Endothelial cell of umbilical vein (primary cell): ENCODE results near the gene PHTF1. TPM values are rescaled to one million over a fixed set of nuclear protein-coding genes. Genes with fewer than 3 reads are reported as not detected.

Experiments used
- BruUV-seq: library from RNA; stranded (reverse); fragments of 400-500 nt; replicated peaks from 2 replicates; lab custom pipeline; 2021; lab: Mats Ljungman, UMichigan
- CTCF ChIA-PET: fragments of 300-600, 350-600 bp; sonication (Branson Sonifier 250); formaldehyde crosslinking; loops from one replicate; lab custom pipeline; 2021; ENCODE audit warnings: antibody characterized with exemption, inconsistent platforms; lab: Charles Lee
- POLR2A ChIA-PET: fragments of 300-600, 350-600 bp; sonication (Branson Sonifier 250); formaldehyde crosslinking; loops from one replicate; lab custom pipeline; 2021; ENCODE audit warnings: antibody characterized with exemption, inconsistent platforms; lab: Charles Lee
- DNase-seq: peaks from one replicate; pipeline ENCODE4 v3.0.0-alpha.2; 2011; ENCODE audit warnings: low read depth, low spot score
- FAIRE-seq: peaks from 2 replicates; lab custom pipeline; 2011; peaks lifted over from hg19 to GRCh38; lab: Jason Lieb, UNC
- H2AFZ ChIP-seq: 2 replicates; pipeline ENCODE4 v1.6.0; 2012; ENCODE audit warnings: low read depth, low read length, control low read depth, inconsistent platforms
- H3K27ac ChIP-seq: 2 replicates; pipeline ENCODE4 v1.5.1; 2011; ENCODE audit warnings: low read depth, mild to moderate bottlenecking, control low read depth, low read length, moderate library complexity; ENCODE audit not compliant: insufficient read depth
- H3K27me3 ChIP-seq, 2 experiments: 2 replicates each; pipeline versions ENCODE4 v1.6.0 to v1.6.1; 2011; ENCODE audit warnings: low read length in 2 of 2, mixed read lengths in 1 of 2; ENCODE audit not compliant: control insufficient read depth in 2 of 2, insufficient read depth in 2 of 2
- H3K36me3 ChIP-seq, 2 experiments: 2 replicates in 1 of 2; 3 replicates in 1 of 2; pipeline ENCODE4 v1.5.1; 2011; ENCODE audit warnings: low read length in 2 of 2, mild to moderate bottlenecking in 1 of 2, moderate library complexity in 1 of 2; ENCODE audit not compliant: control insufficient read depth in 2 of 2, insufficient read depth in 2 of 2; ENCODE audit errors: extremely low read depth in 1 of 2
- H3K4me1 ChIP-seq: 3 replicates; pipeline ENCODE4 v1.5.1; 2011; ENCODE audit warnings: mild to moderate bottlenecking, low read length; ENCODE audit not compliant: control insufficient read depth, insufficient read depth; ENCODE audit errors: extremely low read depth
- H3K4me2 ChIP-seq: 2 replicates; pipeline ENCODE4 v1.6.1; 2011; ENCODE audit warnings: low read length, control low read depth, mixed read lengths; ENCODE audit not compliant: insufficient read depth
- H3K4me3 ChIP-seq, 3 experiments: fragments of 200-600 bp in 1 of 3; sonication (generic), shearing (Covaris generic) in 1 of 3; replicated peaks in 1 of 3; 2 replicates each; pipeline ENCODE4 v1.5.1; 2011 to 2016; ENCODE audit warnings: control low read depth in 3 of 3, low read length in 3 of 3, mild to moderate bottlenecking in 2 of 3, inconsistent platforms in 1 of 3, low read depth in 1 of 3, moderate library complexity in 1 of 3; ENCODE audit not compliant: insufficient read depth in 1 of 3
- H3K79me2 ChIP-seq: 2 replicates; pipeline ENCODE4 v1.6.0; 2012; ENCODE audit warnings: low read length, inconsistent platforms; ENCODE audit not compliant: control insufficient read depth, insufficient read depth
- H3K9ac ChIP-seq: replicated peaks from 2 replicates; pipeline ENCODE3; 2011; ENCODE audit warnings: low read length, control low read depth; ENCODE audit not compliant: insufficient read depth; ENCODE audit errors: extremely low read depth
- H3K9me1 ChIP-seq: replicated peaks from 3 replicates; pipeline ENCODE4 v1.6.0; 2011; ENCODE audit warnings: mild to moderate bottlenecking, low read length; ENCODE audit not compliant: control insufficient read depth, insufficient read depth; ENCODE audit errors: extremely low read depth
- H3K9me3 ChIP-seq: replicated peaks from 2 replicates; pipeline ENCODE4 v1.5.1; 2012; ENCODE audit warnings: low read length, inconsistent platforms; ENCODE audit not compliant: control insufficient read depth, insufficient read depth
- H4K20me1 ChIP-seq: replicated peaks from 2 replicates; pipeline ENCODE3; 2011; ENCODE audit warnings: mild to moderate bottlenecking, low read length; ENCODE audit not compliant: control insufficient read depth, insufficient read depth; ENCODE audit errors: extremely low read depth
- CTCF ChIP-seq, 2 donors: IDR thresholded peaks; 1 replicate in 1 of 2; 2 replicates in 1 of 2; pipeline ENCODE4 v1.5.1; 2011; ENCODE audit warnings: low read length in 2 of 2, mild to moderate bottlenecking in 2 of 2, moderate library complexity in 2 of 2, control low read depth in 1 of 2, inconsistent platforms in 1 of 2, low read depth in 1 of 2; ENCODE audit not compliant: insufficient read depth in 1 of 2; ENCODE audit errors: extremely low read depth in 1 of 2
- EZH2 ChIP-seq: IDR thresholded peaks from 2 replicates; pipeline ENCODE4 v1.6.1; 2012; ENCODE audit warnings: borderline replicate concordance, low read depth, mild to moderate bottlenecking, moderate library complexity, low read length, inconsistent platforms; ENCODE audit not compliant: severe bottlenecking
- FOS ChIP-seq: IDR thresholded peaks from 2 replicates; pipeline ENCODE4 v1.6.1; 2011; ENCODE audit warnings: mild to moderate bottlenecking, low read length, moderate library complexity, borderline replicate concordance; ENCODE audit not compliant: insufficient read depth
- GATA2 ChIP-seq: IDR thresholded peaks from 2 replicates; pipeline ENCODE4 v1.7.0; 2011; ENCODE audit warnings: low read depth, mild to moderate bottlenecking, moderate library complexity, mixed read lengths, low read length; ENCODE audit not compliant: insufficient read length, insufficient read depth
- JUN ChIP-seq: IDR thresholded peaks from 2 replicates; pipeline ENCODE4 v1.6.1; 2011; ENCODE audit warnings: borderline replicate concordance, low read depth; ENCODE audit not compliant: insufficient read length, insufficient read depth
- MYC ChIP-seq: IDR thresholded peaks from one replicate; pipeline ENCODE4 v1.6.1; 2011; ENCODE audit warnings: mild to moderate bottlenecking, low read depth, low read length
- POLR2AphosphoS5 ChIP-seq: IDR thresholded peaks from 2 replicates; pipeline ENCODE4 v1.6.1; 2012; ENCODE audit warnings: low read depth, mild to moderate bottlenecking, control low read depth, low read length, moderate library complexity; ENCODE audit not compliant: insufficient read depth
- dilution Hi-C: fragments of 300-500 bp; cut with MboI; formaldehyde crosslinking; loops from one replicate; pipeline ENCODE4 v1.15.0; 2019; ENCODE audit warnings: low sequenced_read_pairs; ENCODE audit not compliant: extremely low pct_ligation_motif_present
- intact Hi-C: fragments of 100-400 bp; cut with micrococcal nuclease; formaldehyde crosslinking; loops from one replicate; pipeline ENCODE4 v1.10.0; 2022
- polyA plus RNA-seq, 4 experiments: library from polyadenylated mRNA; depleted of rRNA in 3 of 4; stranded (reverse) in 3 of 4; unstranded in 1 of 4; fragments of >200 nt; gene quantifications; 2 replicates each; pipeline versions ENCODE4 v1.2.1 to v1.2.3, GENCODE V29; 2011 to 2012; ENCODE audit warnings: missing spikeins in 1 of 4
- total RNA-seq: library from RNA; stranded (reverse); gene quantifications from 2 replicates; pipeline ENCODE4 v1.2.3, GENCODE V29; 2021

PHTF1 gene
- total and polyA plus RNA-seq, 2 donors (not counting 3 experiments of a cell fraction or from before 2014, with no cell fraction given): 26.3 to 62.6 TPM

GRCh38 chr1:113780374-113781146, 21.3 kb upstream of the PHTF1 start:
- H3K36me3 ChIP-seq: no peaks in the 10 kb centered on the region
- no peak for FAIRE-seq
- no peaks in the 10 kb centered on the region for H3K9me3 ChIP-seq
- H3K79me2 ChIP-seq: peaks cover 58% of the 10 kb centered on the region
- BruUV-seq: no TSS peak
- no peak overlapping the region for H2AFZ ChIP-seq
- dilution Hi-C loops: no loop called here
- H3K27ac ChIP-seq: no peak overlapping the region
- peaks cover 2% of the 10 kb centered on the region for H4K20me1 ChIP-seq
- H3K4me1 ChIP-seq: peaks cover 7% of the 10 kb centered on the region
- H3K9ac ChIP-seq: no peak overlapping the region
- TF ChIP-seq EZH2: no peak
- TF ChIP-seq GATA2: no peak
- no peak for TF ChIP-seq MYC
- TF ChIP-seq CTCF (IDR thresholded peaks at IDR 0.05; ENCODE audit: extremely low read depth in 1 of 2, insufficient read depth in 1 of 2, low read depth in 1 of 2, low read length in 2 of 2): no peak
- TF ChIP-seq POLR2AphosphoS5: no peak
- TF ChIP-seq FOS: no peak
- no peak for TF ChIP-seq JUN
- no peak for DNase-seq
- no peak overlapping the region for H3K4me3 ChIP-seq
- intact Hi-C loops: no loop called here
- ChIA-PET CTCF (interaction anchor here (1.4 kb wide), 1 partner anchor 12 kb away, joined by 3 read pairs; no protein-coding TSS in a partner anchor), POLR2A (no interaction called here)
- no peak overlapping the region for H3K4me2 ChIP-seq
- H3K9me1 ChIP-seq: no peaks in the 10 kb centered on the region
- H3K27me3 ChIP-seq: no peaks in the 10 kb centered on the region
